ENCODE results near the gene SGCA.

GRCh38 chr17:50173335-50173941 lies 7.6 kb downstream of the SGCA start:
- TF ChIP-seq CTCF (conservative IDR thresholded peaks at IDR 0.05; ENCODE audit: low read depth in 2 of 2) (no peak), EZH2 (IDR thresholded peaks at IDR 0.05; ENCODE audit: low read depth, unreplicated experiment) (no peak), POLR2AphosphoS5 (IDR thresholded peaks at IDR 0.05; ENCODE audit: low read depth) (no peak), REST (IDR thresholded peaks at IDR 0.05; ENCODE audit: unreplicated experiment) (no peak)

Data from GM23338 (cell line).